Activated naive CD8-positive, alpha-beta T cell treated with anti-CD3 and anti-CD28 coated beads for 36 hours (primary cell): ENCODE data around the gene FGFRL1. TPM values are rescaled to one million over a fixed set of nuclear protein-coding genes. Genes with fewer than 3 reads are reported as not detected.
A peak's percentile ranks its signal among the peaks of the same experiment; 100 is the strongest.

ENCODE experiments used
- DNase-seq: peaks from one replicate; pipeline ENCODE4 v3.0.0; 2021
- H3K27ac Mint-ChIP-seq: one replicate; pipeline ENCODE4 v1.8.0; 2022; ENCODE audit warnings: mild to moderate bottlenecking, moderate library complexity, mixed read lengths
- H3K27me3 Mint-ChIP-seq: one replicate; pipeline ENCODE4 v1.8.0; 2022; ENCODE audit warnings: mild to moderate bottlenecking, mixed read lengths
- H3K36me3 Mint-ChIP-seq: one replicate; pipeline ENCODE4 v1.8.0; 2021; ENCODE audit warnings: mild to moderate bottlenecking, mixed read lengths
- H3K4me1 Mint-ChIP-seq: one replicate; pipeline ENCODE4 v1.8.0; 2021; ENCODE audit warnings: mixed read lengths
- H3K4me3 Mint-ChIP-seq: one replicate; pipeline ENCODE4 v1.8.0; 2022; ENCODE audit warnings: mild to moderate bottlenecking, moderate library complexity, mixed read lengths
- H3K9me3 Mint-ChIP-seq: one replicate; pipeline ENCODE4 v1.8.0; 2022; ENCODE audit warnings: mixed read lengths
- total RNA-seq, 2 experiments: library from RNA; stranded (reverse); gene quantifications; one replicate each; pipeline ENCODE4 v1.2.3, GENCODE V29; 2021

FGFRL1 gene
- 10 to 100 TPM; 17.0 to 17.2 TPM for total RNA-seq

GRCh38 chr4:1011022-1011665, at the start of gene FGFRL1:
Gene FGFRL1 (plus strand): TSS chr4:1011626. CDS start chr4:1012486, 860 bp downstream.
- peak; percentile 93 for DNase-seq
- no peaks in the 10 kb centered on the region for H3K36me3 Mint-ChIP-seq
- peaks cover 10% of the 10 kb centered on the region for H3K4me1 Mint-ChIP-seq
- peak within 1 kb of the TSS; percentile 73 for H3K4me3 Mint-ChIP-seq
- peak within 1 kb of the TSS; percentile 71 for H3K27ac Mint-ChIP-seq
- no peaks in the 10 kb centered on the region for H3K9me3 Mint-ChIP-seq
- H3K27me3 Mint-ChIP-seq, result peaks cover 28% of the 10 kb centered on the region

DNA sequence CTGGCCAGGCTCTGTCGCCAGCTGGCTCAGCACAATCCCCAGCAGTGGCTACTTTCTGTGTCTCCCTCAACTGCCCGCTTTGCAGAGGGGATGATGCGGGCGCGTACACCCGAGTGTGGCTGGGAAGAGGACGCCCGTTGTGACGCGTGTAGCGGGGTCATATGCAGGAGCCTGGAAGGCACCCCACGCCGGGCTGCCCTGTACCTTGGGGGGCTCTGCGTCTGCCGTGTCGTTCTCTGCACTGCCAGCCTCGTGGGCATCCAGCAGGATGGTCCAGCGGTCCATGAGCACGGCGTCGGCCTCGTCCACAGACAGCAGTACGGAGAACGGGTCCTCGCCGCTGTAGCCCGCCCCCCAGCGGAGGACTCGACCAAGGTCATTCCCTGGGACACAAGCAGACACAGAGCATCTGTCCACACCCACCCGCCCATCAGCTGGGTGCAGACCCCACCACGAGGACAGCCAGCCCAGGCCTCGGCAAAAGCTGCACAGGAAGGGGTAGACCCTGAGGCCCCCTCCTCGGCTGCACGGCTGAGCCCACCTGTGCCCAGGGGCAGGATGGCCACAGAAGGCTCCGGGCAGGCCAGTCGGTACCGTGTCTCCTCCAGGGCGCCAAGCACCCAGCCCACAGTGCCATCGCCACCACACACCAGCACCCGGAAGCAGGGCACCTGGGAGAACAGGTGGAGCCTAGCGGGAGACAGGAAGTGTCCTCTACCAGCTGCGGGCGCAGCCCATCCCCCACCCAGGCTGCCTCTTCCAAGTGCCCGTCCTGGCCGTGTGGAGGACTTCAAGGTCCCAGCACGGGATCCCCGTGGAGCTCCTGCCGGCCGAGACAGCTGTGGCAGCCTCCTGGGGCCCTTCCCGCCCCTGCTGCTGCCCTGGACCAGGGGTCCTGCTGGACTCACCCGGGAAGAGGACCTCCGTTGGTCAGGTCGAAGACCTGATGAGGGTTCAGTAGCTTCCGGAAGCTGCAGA, 48.9 kb upstream of the FGFRL1 start:
- H3K36me3 Mint-ChIP-seq, result peaks cover 4% of the 10 kb centered on the region

DNA sequence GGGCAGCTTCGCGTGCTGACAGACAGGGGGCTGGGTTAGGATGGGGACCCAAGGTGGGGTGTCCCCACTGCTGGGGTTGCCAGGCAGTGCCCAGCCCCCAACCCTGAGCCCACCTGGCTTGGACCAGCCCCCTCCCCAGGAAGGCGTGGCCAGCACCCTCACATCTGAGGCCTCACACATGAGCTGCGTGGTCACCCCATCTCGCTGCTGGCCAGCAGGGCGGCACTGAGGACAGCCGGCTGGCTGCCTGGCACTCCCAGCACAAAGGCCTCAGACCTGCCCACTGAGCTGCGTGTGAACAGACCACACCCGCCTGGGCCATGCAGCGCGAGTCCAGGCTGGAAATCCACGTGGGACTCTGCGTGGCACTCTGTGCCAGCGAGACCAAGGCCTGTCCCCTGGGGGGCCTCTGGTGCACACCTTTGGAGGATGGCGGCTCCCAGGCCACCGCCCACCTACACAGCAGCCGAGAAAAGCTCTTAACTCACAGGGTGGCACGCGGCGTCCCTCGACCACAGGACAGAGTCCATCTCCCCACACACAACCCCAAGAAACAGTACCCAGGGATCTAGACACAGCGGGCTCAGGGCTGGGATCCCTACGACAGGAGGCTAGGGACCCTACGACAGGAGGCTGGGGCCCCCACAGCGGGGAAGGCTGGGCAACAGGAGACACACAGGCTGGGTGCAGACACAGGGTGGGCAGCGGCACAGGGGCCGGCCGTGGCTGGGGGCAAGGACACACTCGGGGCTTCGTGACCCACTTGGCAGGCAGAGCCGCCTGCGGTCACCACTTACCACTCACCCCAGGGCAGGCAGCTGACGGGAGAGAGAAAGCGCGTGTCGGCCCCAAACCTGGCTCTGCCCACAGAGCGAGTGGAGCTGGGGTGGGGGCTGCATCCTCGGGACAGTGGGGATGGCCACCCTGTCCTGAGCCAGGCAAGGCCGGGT, 47.9 kb upstream of the FGFRL1 start:
- Mint-ChIP-seq H3K9me3 (no peaks in the 10 kb centered on the region), H3K27ac (no peak overlapping the region), H3K36me3 (peaks cover 3% of the 10 kb centered on the region), H3K27me3 (no peaks in the 10 kb centered on the region), H3K4me1 (no peaks in the 10 kb centered on the region), H3K4me3 (no peak overlapping the region)
- DNase-seq, result no peak

More for the DNA sequence above, 48.9 kb upstream of the FGFRL1 start:
- Mint-ChIP-seq H3K27ac (no peak overlapping the region), H3K27me3 (no peaks in the 10 kb centered on the region), H3K9me3 (no peaks in the 10 kb centered on the region), H3K4me3 (no peak overlapping the region), H3K4me1 (no peaks in the 10 kb centered on the region)
- no peak for DNase-seq

DNA sequence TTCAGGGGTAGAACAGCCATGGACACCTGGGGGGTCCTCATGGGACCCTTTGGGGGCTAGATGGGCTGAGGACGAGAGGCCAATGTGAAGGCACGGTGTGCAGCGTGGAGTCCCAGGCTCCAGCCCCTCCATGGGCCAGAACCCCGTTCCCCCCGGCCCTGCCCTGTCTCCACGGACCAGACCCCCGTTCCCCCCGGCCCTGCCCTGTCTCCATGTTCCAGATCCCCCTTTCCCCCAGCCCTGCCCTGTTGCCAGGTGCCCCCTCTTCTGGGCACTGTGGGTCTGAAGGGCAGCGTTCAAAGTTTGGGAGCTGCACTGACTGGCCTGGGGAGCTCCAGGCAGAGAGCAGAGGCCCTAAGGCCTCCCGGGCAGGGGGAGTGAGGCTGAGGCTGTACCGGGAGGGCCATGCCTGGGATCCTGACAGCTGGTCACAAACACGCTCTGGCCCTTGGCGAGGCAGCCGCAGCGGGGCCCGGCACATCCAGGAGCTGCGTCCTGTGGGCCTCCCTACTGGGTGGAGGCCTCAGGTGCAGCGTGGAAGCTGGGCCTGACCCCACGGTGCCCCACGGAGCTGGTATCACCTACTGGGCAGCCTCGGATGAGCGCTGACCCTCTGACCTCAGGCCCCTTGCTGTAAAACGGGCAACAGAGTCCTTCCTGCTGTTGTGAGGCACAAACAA, 46.9 kb upstream of the FGFRL1 start:
- Mint-ChIP-seq H3K4me3 (no peak overlapping the region), H3K4me1 (no peaks in the 10 kb centered on the region), H3K36me3 (no peaks in the 10 kb centered on the region), H3K9me3 (no peaks in the 10 kb centered on the region), H3K27me3 (no peaks in the 10 kb centered on the region), H3K27ac (no peak overlapping the region)
- no peak for DNase-seq

- no peaks in the 10 kb centered on the region for H3K27me3 Mint-ChIP-seq
These were observed 46.2 kb upstream of the FGFRL1 start for GRCh38 chr4:965048-965765.

DNA sequence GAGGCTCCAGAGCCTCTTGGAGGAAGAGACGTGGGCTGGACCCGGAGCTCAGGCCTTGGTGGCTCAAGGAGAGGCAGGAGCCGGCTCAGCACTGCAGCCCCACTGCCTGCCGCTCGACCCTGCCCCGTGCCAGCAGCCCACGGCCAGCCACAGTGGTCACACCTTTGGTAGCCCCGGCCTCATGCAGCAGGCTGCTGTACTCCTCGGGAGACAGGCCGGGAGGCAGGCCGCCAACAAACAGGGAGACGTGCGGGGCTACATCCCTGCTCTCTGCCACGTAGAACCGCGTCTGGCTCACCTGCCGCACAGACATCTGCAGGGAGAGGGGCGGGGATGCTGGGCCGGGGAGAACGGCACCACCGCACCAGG, 45.7 kb upstream of the FGFRL1 start:
- Mint-ChIP-seq H3K9me3 (no peaks in the 10 kb centered on the region), H3K4me1 (peaks cover 6% of the 10 kb centered on the region), H3K36me3 (no peaks in the 10 kb centered on the region), H3K4me3 (no peak overlapping the region), H3K27me3 (no peaks in the 10 kb centered on the region), H3K27ac (no peak overlapping the region)
- DNase-seq, result no peak

More at GRCh38 chr4:965048-965765, 46.2 kb upstream of the FGFRL1 start:
- no peak overlapping the region for H3K4me3 Mint-ChIP-seq
- H3K9me3 Mint-ChIP-seq, result no peaks in the 10 kb centered on the region
- no peaks in the 10 kb centered on the region for H3K36me3 Mint-ChIP-seq
- no peak for DNase-seq
- peaks cover under 1% of the 10 kb centered on the region for H3K4me1 Mint-ChIP-seq
- no peak overlapping the region for H3K27ac Mint-ChIP-seq

DNA sequence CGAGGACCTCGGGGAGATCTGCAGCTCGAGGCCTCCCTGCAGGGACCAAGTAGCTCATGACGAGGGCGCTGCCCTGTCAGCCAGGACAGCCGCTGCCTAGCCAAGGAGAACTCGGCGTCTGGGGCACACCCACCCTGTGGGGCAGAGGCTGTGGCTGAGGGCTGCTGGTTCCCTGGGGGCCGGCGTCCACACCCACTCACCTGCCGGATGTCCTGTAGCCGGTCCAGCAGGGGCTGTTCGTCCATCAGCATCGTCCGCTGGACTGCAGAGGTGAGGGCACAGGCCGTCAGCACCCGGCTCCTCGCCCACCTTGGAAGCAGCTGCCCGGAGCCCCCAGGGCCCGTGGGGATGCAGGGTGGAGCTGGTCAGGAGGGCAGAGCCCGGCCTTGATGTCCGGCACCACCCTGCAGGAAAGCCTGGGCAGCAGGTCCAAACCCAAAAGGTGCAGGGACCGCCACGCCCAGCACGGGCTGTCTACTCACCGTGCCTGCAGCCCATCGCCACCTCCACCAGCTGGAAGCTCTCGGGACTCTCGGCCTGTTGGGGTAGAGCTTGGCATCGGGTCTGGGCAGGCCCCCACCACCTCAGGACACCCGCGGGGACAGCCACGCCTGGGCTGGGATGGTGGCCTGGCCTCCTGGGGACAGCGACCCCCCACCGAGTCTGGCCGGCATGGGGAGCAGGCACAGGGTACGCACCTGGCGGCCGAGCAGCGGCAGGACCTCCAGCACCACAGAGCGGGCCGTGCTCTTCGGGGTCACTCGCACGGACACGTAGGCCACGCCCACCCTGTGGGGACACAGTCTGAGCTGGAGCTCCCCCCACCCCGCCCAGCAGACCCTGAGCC, 44.9 kb upstream of the FGFRL1 start:
- no peak overlapping the region for H3K4me3 Mint-ChIP-seq
- H3K36me3 Mint-ChIP-seq, result no peaks in the 10 kb centered on the region
- peaks cover 11% of the 10 kb centered on the region for H3K4me1 Mint-ChIP-seq
- DNase-seq, result no peak
- H3K27ac Mint-ChIP-seq, result no peak overlapping the region
- H3K27me3 Mint-ChIP-seq, result no peaks in the 10 kb centered on the region
- H3K9me3 Mint-ChIP-seq, result no peaks in the 10 kb centered on the region

DNA sequence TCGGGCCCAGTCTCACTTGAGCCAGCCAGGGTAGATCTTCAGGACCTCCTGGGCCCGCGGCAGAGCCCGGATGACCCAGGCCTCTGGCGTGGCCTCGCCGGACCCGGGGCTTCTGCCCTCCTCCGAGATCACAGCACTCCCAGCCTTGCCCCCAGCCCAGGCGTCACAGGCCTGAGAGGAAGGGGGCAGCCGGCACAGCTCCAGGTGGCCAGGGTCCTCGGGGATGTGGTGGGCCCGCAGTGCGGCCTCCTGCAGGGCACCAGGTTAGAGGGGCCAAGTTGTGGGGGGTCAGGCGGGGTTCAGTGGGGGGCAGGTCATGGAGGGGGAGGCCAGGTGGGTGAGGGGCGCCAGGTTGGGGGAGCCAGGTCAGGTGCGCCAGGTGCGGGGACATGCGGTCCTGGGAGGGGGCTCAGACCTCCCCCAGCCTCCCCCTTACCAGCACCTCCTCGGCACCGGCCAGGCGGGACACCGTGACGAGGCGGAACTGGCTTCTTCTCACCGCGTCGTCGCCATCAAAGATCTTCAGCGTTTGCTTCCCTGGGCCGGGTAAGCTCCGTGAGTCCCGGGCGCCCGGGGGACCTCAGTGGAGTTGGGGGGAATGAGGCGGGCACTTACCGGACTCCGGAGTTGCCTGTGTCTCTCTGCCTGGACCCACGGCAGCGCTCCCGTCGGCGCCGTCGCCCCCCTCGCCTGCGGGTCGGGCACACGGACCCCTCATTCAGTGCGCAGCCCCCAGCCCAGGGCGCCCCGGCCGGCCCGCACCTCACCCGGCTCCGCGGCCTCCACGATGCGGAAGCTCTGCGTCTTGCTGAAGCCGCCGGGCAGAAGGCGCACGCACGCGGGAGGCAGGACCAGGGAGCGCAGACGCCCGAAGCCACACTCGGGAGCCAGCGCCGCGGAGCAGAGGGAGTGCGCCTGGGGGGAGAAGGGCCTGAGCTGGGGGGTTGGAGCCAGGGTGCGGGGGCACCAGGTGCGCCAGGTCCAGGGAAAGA, 44.0 kb upstream of the FGFRL1 start:
- no peak overlapping the region for H3K27ac Mint-ChIP-seq
- no peak overlapping the region for H3K4me3 Mint-ChIP-seq
- no peaks in the 10 kb centered on the region for H3K36me3 Mint-ChIP-seq
- H3K9me3 Mint-ChIP-seq, result no peaks in the 10 kb centered on the region
- no peaks in the 10 kb centered on the region for H3K27me3 Mint-ChIP-seq
- peaks cover 11% of the 10 kb centered on the region for H3K4me1 Mint-ChIP-seq
- DNase-seq, result no peak

- Mint-ChIP-seq H3K9me3 (no peaks in the 10 kb centered on the region), H3K36me3 (no peaks in the 10 kb centered on the region), H3K4me3 (no peak overlapping the region), H3K27ac (no peak overlapping the region), H3K4me1 (peaks cover 11% of the 10 kb centered on the region), H3K27me3 (no peaks in the 10 kb centered on the region)
- DNase-seq, result no peak
These were observed 43.2 kb upstream of the FGFRL1 start for GRCh38 chr4:968221-968620.

DNA sequence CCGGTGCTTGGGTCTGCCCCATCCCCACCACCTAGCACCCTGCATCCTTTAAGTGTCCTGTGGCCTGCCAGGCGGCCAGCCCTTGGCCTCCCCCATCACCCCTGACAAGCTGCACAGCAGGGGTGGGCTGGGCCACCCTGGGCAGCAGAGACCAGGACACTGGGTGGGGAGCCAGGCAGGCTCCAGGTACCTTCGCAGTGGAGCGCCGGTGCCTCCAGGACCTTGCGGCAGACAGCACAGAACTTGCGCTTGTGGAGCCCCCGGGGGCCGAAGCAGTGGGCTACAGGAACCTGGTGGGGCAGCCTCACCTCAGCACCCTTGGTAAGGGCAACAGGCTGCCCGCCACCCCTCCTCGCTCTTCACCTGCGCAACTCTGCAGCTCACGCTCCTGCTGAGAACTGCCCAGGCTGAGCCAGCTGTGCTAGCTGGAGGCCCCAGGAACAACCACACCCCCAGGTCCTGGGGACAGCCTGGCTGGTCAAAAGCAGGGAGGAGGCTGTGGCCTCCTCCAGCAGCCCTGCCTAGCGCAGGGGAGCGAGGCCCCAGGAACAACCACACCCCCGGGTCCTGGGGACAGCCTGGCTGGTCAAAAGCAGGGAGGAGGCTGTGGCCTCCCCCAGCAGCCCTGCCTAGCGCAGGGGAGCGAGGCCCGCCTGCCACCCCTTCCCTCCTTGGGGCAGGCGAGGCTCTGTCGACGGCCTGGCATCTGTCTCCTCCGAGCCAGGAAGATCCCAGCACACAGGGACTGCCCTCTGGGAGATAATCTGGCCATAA, 42.6 kb upstream of the FGFRL1 start:
- H3K36me3 Mint-ChIP-seq, result no peaks in the 10 kb centered on the region
- H3K4me1 Mint-ChIP-seq, result peaks cover 11% of the 10 kb centered on the region
- no peak overlapping the region for H3K4me3 Mint-ChIP-seq
- no peak for DNase-seq
- no peaks in the 10 kb centered on the region for H3K9me3 Mint-ChIP-seq
- no peak overlapping the region for H3K27ac Mint-ChIP-seq
- H3K27me3 Mint-ChIP-seq, result no peaks in the 10 kb centered on the region

DNA sequence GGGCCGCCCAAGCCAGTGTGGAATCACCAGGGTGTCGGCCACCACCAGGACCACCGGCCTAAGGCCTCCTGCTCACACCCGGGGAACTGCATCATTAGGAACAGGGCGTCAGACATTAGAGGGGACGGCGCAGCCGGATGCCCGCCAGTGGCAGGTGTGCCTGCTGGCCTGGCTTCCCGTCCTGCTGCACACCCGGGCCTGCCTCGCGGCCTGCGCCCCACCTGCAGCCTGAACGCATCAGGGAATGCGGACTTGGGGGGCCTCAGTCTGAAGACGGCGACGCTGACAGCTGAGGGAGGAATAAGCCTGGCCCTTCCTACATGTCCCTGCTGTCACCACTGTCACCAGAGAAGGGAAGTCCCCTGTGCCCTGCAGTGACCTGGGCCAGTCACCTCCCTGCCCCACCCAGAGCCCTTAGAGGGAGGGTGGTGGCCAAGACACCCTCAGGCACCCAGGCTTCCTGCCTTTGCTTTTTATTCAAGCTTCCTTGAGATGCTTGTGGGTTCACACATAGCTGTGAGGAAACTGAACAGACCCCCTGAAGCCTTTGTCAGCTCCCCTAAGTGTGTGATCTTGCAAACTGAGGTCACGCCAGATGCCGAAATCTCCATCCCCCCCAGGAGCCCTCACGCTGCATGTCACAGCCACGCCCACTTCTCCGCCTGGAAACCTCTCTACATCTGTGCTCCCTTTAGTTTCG, 41.2 kb upstream of the FGFRL1 start:
- H3K27me3 Mint-ChIP-seq, result no peaks in the 10 kb centered on the region
- peaks cover 11% of the 10 kb centered on the region for H3K4me1 Mint-ChIP-seq
- DNase-seq, result no peak
- no peaks in the 10 kb centered on the region for H3K36me3 Mint-ChIP-seq
- H3K4me3 Mint-ChIP-seq, result no peak overlapping the region
- no peak overlapping the region for H3K27ac Mint-ChIP-seq
- H3K9me3 Mint-ChIP-seq, result peaks cover under 1% of the 10 kb centered on the region
